ENCODE results near the gene RNU7-1. TPM values are rescaled to one million over a fixed set of nuclear protein-coding genes. Genes with fewer than 3 reads are reported as not detected.

Gene RNU7-1
- total and polyA plus RNA-seq, 2 experiments from 2014 or later: not detected

GRCh38 chr12:6966351-6966750, 22.7 kb downstream of the RNU7-1 start:
- no peaks in the 10 kb centered on the region for H4K20me1 ChIP-seq (ENCODE audit: insufficient read depth)
- H3K4me3 ChIP-seq: no peak overlapping the region
- peaks cover 38% of the 10 kb centered on the region for H3K79me2 ChIP-seq (ENCODE audit: insufficient read depth)
- in situ Hi-C loops (cut with MboI): no loop called here
- DNase-seq: no peak
- no peaks in the 10 kb centered on the region for H3K27me3 ChIP-seq (replicated peaks; ENCODE audit: insufficient read depth)
- H3K9ac ChIP-seq: no peak overlapping the region
- no peak overlapping the region for H3K27ac ChIP-seq
- peaks cover 27% of the 10 kb centered on the region for H3K36me3 ChIP-seq (ENCODE audit: low read depth)
- H3K4me2 ChIP-seq (ENCODE audit: unreplicated experiment): no peak overlapping the region
- no peak for TF ChIP-seq EZH2 (IDR thresholded peaks at IDR 0.05; ENCODE audit: insufficient read depth, poor library complexity, severe bottlenecking)
- no peak for TF ChIP-seq EZH2phosphoT487 (IDR thresholded peaks at IDR 0.05; ENCODE audit: insufficient read depth, low read depth)
- H3K9me2 ChIP-seq (ENCODE audit: insufficient read depth): no peaks in the 10 kb centered on the region
- peaks cover 15% of the 10 kb centered on the region; the same call in 1 of the 2 replicates for H3K4me1 ChIP-seq (ENCODE audit: insufficient read depth)
- H3K9me3 ChIP-seq (ENCODE audit: low read depth): no peaks in the 10 kb centered on the region
- H2AFZ ChIP-seq: no peak overlapping the region
- WGBS, 2 experiments (ENCODE audit: low coverage in 1 of 2, low lambda C conversion rate in 2 of 2, missing lambda C conversion rate in 2 of 2): 77 to 80% methylated on average over 7 of the region's 7 CpGs
- peaks cover 45% of the 10 kb centered on the region for H3F3A ChIP-seq (ENCODE audit: insufficient read depth)

- peaks cover 51% of the 10 kb centered on the region for H3K79me2 ChIP-seq (ENCODE audit: insufficient read depth)
- H3K36me3 ChIP-seq (ENCODE audit: low read depth): peaks cover 30% of the 10 kb centered on the region
- TF ChIP-seq EZH2phosphoT487 (IDR thresholded peaks at IDR 0.05; ENCODE audit: insufficient read depth, low read depth) (no peak), EZH2 (IDR thresholded peaks at IDR 0.05; ENCODE audit: insufficient read depth, poor library complexity, severe bottlenecking) (no peak)
- no peaks in the 10 kb centered on the region for H3K9me3 ChIP-seq (ENCODE audit: low read depth)
- H2AFZ ChIP-seq: no peak overlapping the region
- H3F3A ChIP-seq (ENCODE audit: insufficient read depth): peaks cover 45% of the 10 kb centered on the region
- H3K9me2 ChIP-seq (ENCODE audit: insufficient read depth): no peaks in the 10 kb centered on the region
- H3K27ac ChIP-seq: no peak overlapping the region
- H3K4me2 ChIP-seq (ENCODE audit: unreplicated experiment): no peak overlapping the region
- 70 to 83% methylated on average over 7 to 10 of the region's 10 CpGs for WGBS, 2 experiments (ENCODE audit: low coverage in 1 of 2, low lambda C conversion rate in 2 of 2, missing lambda C conversion rate in 2 of 2)
- H4K20me1 ChIP-seq (ENCODE audit: insufficient read depth): no peaks in the 10 kb centered on the region
- in situ Hi-C loops (cut with MboI): no loop called here
- no peak for DNase-seq
- H3K27me3 ChIP-seq (replicated peaks; ENCODE audit: insufficient read depth): no peaks in the 10 kb centered on the region
- H3K9ac ChIP-seq: no peak overlapping the region
- peaks cover 19% of the 10 kb centered on the region for H3K4me1 ChIP-seq (ENCODE audit: insufficient read depth)
- no peak overlapping the region for H3K4me3 ChIP-seq
Observed at GRCh38 chr12:6967651-6968100, 24.1 kb downstream of the RNU7-1 start.

- Histone ChIP-seq H3K36me3 (ENCODE audit: low read depth) (peaks cover 30% of the 10 kb centered on the region), H2AFZ (no peak overlapping the region), H3K79me2 (ENCODE audit: insufficient read depth) (peaks cover 58% of the 10 kb centered on the region), H3K9me3 (ENCODE audit: low read depth) (no peaks in the 10 kb centered on the region), H3K27ac (no peak overlapping the region), H3K9me2 (ENCODE audit: insufficient read depth) (no peaks in the 10 kb centered on the region), H4K20me1 (ENCODE audit: insufficient read depth) (no peaks in the 10 kb centered on the region), H3K4me1 (ENCODE audit: insufficient read depth) (peaks cover 20% of the 10 kb centered on the region), H3F3A (ENCODE audit: insufficient read depth) (peaks cover 45% of the 10 kb centered on the region), H3K4me3 (peak overlapping the region; percentile 100; the same call in 1 of the 2 replicates), H3K9ac (peak overlapping the region; percentile 98; the same call in 1 of the 2 replicates), H3K27me3 (replicated peaks; ENCODE audit: insufficient read depth) (no peaks in the 10 kb centered on the region), H3K4me2 (ENCODE audit: unreplicated experiment) (no peak overlapping the region)
- DNase-seq: no peak
- in situ Hi-C loops (cut with MboI): no loop called here
- TF ChIP-seq EZH2 (IDR thresholded peaks at IDR 0.05; ENCODE audit: insufficient read depth, poor library complexity, severe bottlenecking): no peak
- TF ChIP-seq EZH2phosphoT487 (IDR thresholded peaks at IDR 0.05; ENCODE audit: insufficient read depth, low read depth): no peak
- 86 to 92% methylated on average over 9 of the region's 9 CpGs for WGBS, 2 experiments (ENCODE audit: low coverage in 1 of 2, low lambda C conversion rate in 2 of 2, missing lambda C conversion rate in 2 of 2)
Observed at GRCh38 chr12:6968426-6968825, 24.8 kb downstream of the RNU7-1 start.

DNA sequence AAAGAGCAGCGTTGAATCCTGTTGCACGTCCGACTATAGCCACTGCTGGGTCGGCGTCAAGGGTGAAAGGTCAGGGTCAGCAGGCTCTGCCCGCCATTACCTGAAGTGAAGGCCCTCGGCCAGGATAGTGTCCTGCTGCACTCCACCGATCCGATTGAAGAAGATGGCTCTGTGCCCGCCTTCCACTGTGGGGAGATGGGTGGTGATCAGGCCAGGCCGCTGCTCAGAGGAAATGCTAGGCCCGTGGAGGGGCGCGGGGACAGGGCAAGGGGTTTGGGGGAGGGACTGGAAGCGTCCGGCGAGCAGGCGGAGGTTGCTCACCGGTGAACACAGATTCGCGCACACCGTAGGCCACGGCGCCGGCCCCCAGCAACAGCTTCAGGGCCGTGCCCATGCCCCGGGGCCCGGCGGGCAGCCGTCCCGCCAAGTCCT, 26.5 kb downstream of the RNU7-1 start:
- TF ChIP-seq EZH2phosphoT487 (IDR thresholded peaks at IDR 0.05; ENCODE audit: insufficient read depth, low read depth): no peak
- no peak for TF ChIP-seq EZH2 (IDR thresholded peaks at IDR 0.05; ENCODE audit: insufficient read depth, poor library complexity, severe bottlenecking)
- peak overlapping the region; percentile 92 for H3K27ac ChIP-seq
- peak overlapping the region; percentile 100 for H3K4me3 ChIP-seq
- H3K27me3 ChIP-seq (replicated peaks; ENCODE audit: insufficient read depth): no peaks in the 10 kb centered on the region
- peaks cover 44% of the 10 kb centered on the region for H3K36me3 ChIP-seq (ENCODE audit: low read depth)
- peaks cover 69% of the 10 kb centered on the region for H3K79me2 ChIP-seq (ENCODE audit: insufficient read depth)
- WGBS, 2 experiments (ENCODE audit: low coverage in 1 of 2, low lambda C conversion rate in 2 of 2, missing lambda C conversion rate in 2 of 2): 1 to 2% methylated on average over 16 to 31 of the region's 31 CpGs
- peak overlapping the region; percentile 99 for H3K4me2 ChIP-seq (ENCODE audit: unreplicated experiment)
- no peaks in the 10 kb centered on the region for H3K9me2 ChIP-seq (ENCODE audit: insufficient read depth)
- peaks cover 20% of the 10 kb centered on the region for H3K4me1 ChIP-seq (ENCODE audit: insufficient read depth)
- in situ Hi-C loops (cut with MboI): no loop called here
- H3F3A ChIP-seq (ENCODE audit: insufficient read depth): peaks cover 40% of the 10 kb centered on the region
- H2AFZ ChIP-seq: peak overlapping the region; percentile 59
- no peaks in the 10 kb centered on the region for H4K20me1 ChIP-seq (ENCODE audit: insufficient read depth)
- no peaks in the 10 kb centered on the region for H3K9me3 ChIP-seq (ENCODE audit: low read depth)
- DNase-seq: peak; percentile 34
- peak overlapping the region; percentile 98 for H3K9ac ChIP-seq
